KMS-11 (cell line): ENCODE results near the gene ARHGAP21.
"Not testable (repeated sequence)": the region's sequence is repeated elsewhere in the genome, so short reads cannot be mapped to it uniquely, and the experiment has no call there.

Experiments used
- H2AFZ ChIP-seq: fragments of 200-600 bp; sonication (generic); 2 replicates; pipeline ENCODE4 v1.6.1; 2016; ENCODE audit warnings: antibody characterized with exemption, mixed run types, low read depth
- H3K27ac ChIP-seq: fragments of 200-600 bp; sonication (generic); 2 replicates; pipeline ENCODE4 v1.6.1; 2016; ENCODE audit warnings: mild to moderate bottlenecking, mixed run types
- H3K27me3 ChIP-seq: fragments of 200-600 bp; sonication (generic); 2 replicates; pipeline ENCODE4 v1.6.1; 2017; ENCODE audit warnings: mild to moderate bottlenecking, low read depth, mixed run types, moderate library complexity; ENCODE audit not compliant: insufficient read depth
- H3K36me3 ChIP-seq: fragments of 200-600 bp; sonication (generic); 2 replicates; pipeline ENCODE4 v1.6.1; 2017; ENCODE audit warnings: mild to moderate bottlenecking, mixed run types; ENCODE audit not compliant: insufficient read depth
- H3K4me1 ChIP-seq: fragments of 200-600 bp; sonication (generic); 2 replicates; pipeline ENCODE4 v1.6.1; 2016; ENCODE audit warnings: mild to moderate bottlenecking, low read depth, mixed run types; ENCODE audit not compliant: poor library complexity, severe bottlenecking
- H3K4me2 ChIP-seq: fragments of 200-600 bp; sonication (generic); 2 replicates; pipeline ENCODE4 v1.7.0; 2016; ENCODE audit warnings: mild to moderate bottlenecking, mixed run types
- H3K4me3 ChIP-seq: fragments of 200-600 bp; sonication (generic); IDR thresholded peaks from 2 replicates; pipeline ENCODE4 v1.6.1; 2017; ENCODE audit warnings: low read depth, low read length, mixed read lengths; ENCODE audit not compliant: insufficient read depth
- H3K79me2 ChIP-seq: fragments of 200-600 bp; sonication (generic); 2 replicates; pipeline ENCODE4 v1.6.1; 2016; ENCODE audit warnings: low read depth, mixed run types; ENCODE audit not compliant: insufficient read depth
- H3K9ac ChIP-seq: fragments of 200-600 bp; sonication (generic); 2 replicates; pipeline ENCODE4 v1.6.1; 2016; ENCODE audit warnings: mild to moderate bottlenecking, mixed run types
- H4K20me1 ChIP-seq: fragments of 200-600 bp; sonication (generic); 2 replicates; pipeline ENCODE4 v1.6.1; 2016; ENCODE audit warnings: mild to moderate bottlenecking, mixed run types; ENCODE audit not compliant: insufficient read depth
- CTCF ChIP-seq: fragments of 200-600 bp; sonication (generic); conservative IDR thresholded peaks from 2 replicates; pipeline ENCODE4 v1.6.1; 2017; ENCODE audit warnings: low read depth, mild to moderate bottlenecking, antibody characterized with exemption, low read length, moderate library complexity, mixed read lengths

Gene ARHGAP21

GRCh38 chr10:24664991-24665390, 58.7 kb downstream of the ARHGAP21 start:
- H3K4me2 ChIP-seq: no peak overlapping the region
- H4K20me1 ChIP-seq: no peaks in the 10 kb centered on the region
- H3K4me3 ChIP-seq: no peak overlapping the region
- H3K27ac ChIP-seq: no peak overlapping the region
- H3K27me3 ChIP-seq: no peaks in the 10 kb centered on the region
- no peak for TF ChIP-seq CTCF
- no peaks in the 10 kb centered on the region for H3K36me3 ChIP-seq
- H3K9ac ChIP-seq: no peak overlapping the region
- no peaks in the 10 kb centered on the region for H3K4me1 ChIP-seq
- no peak overlapping the region for H2AFZ ChIP-seq
- H3K79me2 ChIP-seq: no peaks in the 10 kb centered on the region

GRCh38 chr10:24661376-24661775, 62.3 kb downstream of the ARHGAP21 start:
- Histone ChIP-seq H3K36me3 (no peaks in the 10 kb centered on the region), H3K27me3 (no peaks in the 10 kb centered on the region), H3K4me3 (no peak overlapping the region), H4K20me1 (no peaks in the 10 kb centered on the region), H3K79me2 (no peaks in the 10 kb centered on the region), H3K9ac (no peak overlapping the region), H2AFZ (no peak overlapping the region), H3K27ac (no peak overlapping the region), H3K4me1 (no peaks in the 10 kb centered on the region), H3K4me2 (no peak overlapping the region)
- no peak for TF ChIP-seq CTCF

GRCh38 chr10:24658319-24658718, 65.4 kb downstream of the ARHGAP21 start:
- H3K9ac ChIP-seq, H3K27ac ChIP-seq, H3K79me2 ChIP-seq, H3K27me3 ChIP-seq, H3K36me3 ChIP-seq, H2AFZ ChIP-seq, H3K4me3 ChIP-seq, H4K20me1 ChIP-seq, H3K4me2 ChIP-seq, H3K4me1 ChIP-seq: not testable (repeated sequence)

- not testable (repeated sequence) for H4K20me1 ChIP-seq, H3K79me2 ChIP-seq, H3K27me3 ChIP-seq, H3K27ac ChIP-seq, H3K4me3 ChIP-seq, H3K4me2 ChIP-seq, H3K9ac ChIP-seq, H3K36me3 ChIP-seq, H2AFZ ChIP-seq
- peaks cover 22% of the 10 kb centered on the region for H3K4me1 ChIP-seq
Measured at GRCh38 chr10:24656326-24656725, 67.4 kb downstream of the ARHGAP21 start.

GRCh38 chr10:24652381-24652957, 71.2 kb downstream of the ARHGAP21 start:
- no peaks in the 10 kb centered on the region for H3K27me3 ChIP-seq
- TF ChIP-seq CTCF: no peak
- no peaks in the 10 kb centered on the region for H3K36me3 ChIP-seq
- no peaks in the 10 kb centered on the region for H4K20me1 ChIP-seq
- no peaks in the 10 kb centered on the region for H3K79me2 ChIP-seq
- H2AFZ ChIP-seq: no peak overlapping the region
- no peak overlapping the region for H3K4me3 ChIP-seq
- H3K9ac ChIP-seq: no peak overlapping the region
- no peak overlapping the region for H3K27ac ChIP-seq
- peak overlapping the region; percentile 14; the same call in 1 of the 2 replicates for H3K4me2 ChIP-seq
- peaks cover 24% of the 10 kb centered on the region for H3K4me1 ChIP-seq
